ENCODE data around the gene HLA-F.

HLA-F gene

DNA sequence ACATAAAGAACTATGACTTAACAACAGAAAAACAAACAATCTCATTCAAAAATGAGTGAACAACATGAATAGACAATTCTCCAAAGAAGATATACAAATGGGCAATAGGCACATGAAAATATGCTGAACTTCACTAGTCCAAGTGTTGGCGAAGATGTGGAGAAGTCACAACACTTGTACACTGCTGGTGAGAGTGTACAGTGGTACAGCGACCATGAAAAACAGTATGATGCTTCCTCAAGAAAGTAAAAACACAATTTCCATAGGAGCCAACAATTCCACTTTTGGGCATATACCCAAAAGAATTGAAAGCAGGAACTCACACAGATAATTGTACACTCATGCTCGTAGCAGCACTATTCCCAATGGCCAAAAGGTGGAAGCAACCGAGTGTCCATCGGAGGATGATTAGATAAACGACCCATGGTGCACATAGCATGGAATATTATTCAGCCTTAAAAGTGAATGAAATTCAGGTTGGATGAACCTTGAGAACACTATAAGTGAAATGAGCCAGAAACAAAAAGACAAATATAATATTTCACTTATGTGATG lies 6.6 kb downstream of the HLA-F start:
- TF ChIP-seq, protein P1, sequence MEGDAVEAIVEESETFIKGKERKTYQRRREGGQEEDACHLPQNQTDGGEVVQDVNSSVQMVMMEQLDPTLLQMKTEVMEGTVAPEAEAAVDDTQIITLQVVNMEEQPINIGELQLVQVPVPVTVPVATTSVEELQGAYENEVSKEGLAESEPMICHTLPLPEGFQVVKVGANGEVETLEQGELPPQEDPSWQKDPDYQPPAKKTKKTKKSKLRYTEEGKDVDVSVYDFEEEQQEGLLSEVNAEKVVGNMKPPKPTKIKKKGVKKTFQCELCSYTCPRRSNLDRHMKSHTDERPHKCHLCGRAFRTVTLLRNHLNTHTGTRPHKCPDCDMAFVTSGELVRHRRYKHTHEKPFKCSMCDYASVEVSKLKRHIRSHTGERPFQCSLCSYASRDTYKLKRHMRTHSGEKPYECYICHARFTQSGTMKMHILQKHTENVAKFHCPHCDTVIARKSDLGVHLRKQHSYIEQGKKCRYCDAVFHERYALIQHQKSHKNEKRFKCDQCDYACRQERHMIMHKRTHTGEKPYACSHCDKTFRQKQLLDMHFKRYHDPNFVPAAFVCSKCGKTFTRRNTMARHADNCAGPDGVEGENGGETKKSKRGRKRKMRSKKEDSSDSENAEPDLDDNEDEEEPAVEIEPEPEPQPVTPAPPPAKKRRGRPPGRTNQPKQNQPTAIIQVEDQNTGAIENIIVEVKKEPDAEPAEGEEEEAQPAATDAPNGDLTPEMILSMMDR (IDR thresholded peaks at IDR 0.05; ENCODE audit: extremely low read depth, missing control alignments) = no peak
- no peak for DNase-seq (ENCODE audit: low spot score)

DNA sequence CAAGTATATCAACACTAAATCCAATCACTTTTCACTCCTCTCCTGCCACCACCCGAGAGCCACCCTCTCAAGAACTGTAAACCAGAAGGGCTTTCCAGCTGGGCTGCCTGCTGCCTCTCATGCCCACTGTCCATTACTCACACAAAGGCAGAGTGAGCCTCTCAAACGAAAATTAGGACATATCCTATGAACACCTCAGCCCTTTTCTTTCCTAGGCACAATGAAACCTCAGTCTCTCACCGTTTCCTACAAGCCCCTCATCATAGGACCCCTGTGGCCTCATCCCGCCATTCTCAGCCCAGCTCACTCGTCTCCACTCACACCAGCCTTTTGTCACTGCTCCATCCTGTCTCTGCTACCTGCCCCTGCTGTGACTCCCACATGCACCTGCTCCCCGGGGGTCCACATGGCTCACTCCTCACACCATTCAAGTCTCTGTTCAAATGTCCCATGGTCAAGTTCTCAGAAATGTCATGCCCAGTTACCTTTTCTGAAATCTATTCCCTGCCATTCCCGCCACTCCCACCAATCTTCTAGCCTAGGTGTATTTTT lies 7.4 kb downstream of the HLA-F start:
- no peak for DNase-seq (ENCODE audit: low spot score)
- TF ChIP-seq, protein P1 (IDR thresholded peaks at IDR 0.05; ENCODE audit: extremely low read depth, missing control alignments) = no peak

DNA sequence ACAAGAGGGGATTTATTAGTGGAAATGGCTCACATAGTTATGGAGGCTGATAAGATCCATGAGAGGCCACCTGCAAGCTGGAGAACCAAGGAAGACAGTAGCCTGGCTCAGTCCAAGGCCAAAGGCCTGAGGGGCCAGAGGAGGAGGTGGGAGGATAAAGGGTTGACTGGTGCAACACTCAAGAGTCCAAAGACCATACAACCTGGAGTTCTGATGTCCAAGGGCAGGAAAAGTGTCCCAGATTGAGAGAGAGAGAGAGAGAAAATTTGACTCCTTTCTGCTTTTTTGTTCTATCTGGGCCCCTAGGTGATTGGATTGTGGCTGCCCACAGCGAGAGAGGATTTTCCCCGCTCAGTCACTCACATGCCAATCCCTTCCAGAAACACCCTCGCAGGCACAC lies 8.0 kb downstream of the HLA-F start:
- TF ChIP-seq, protein P1 (IDR thresholded peaks at IDR 0.05; ENCODE audit: extremely low read depth, missing control alignments) = no peak
- no peak for DNase-seq (ENCODE audit: low spot score)

DNA sequence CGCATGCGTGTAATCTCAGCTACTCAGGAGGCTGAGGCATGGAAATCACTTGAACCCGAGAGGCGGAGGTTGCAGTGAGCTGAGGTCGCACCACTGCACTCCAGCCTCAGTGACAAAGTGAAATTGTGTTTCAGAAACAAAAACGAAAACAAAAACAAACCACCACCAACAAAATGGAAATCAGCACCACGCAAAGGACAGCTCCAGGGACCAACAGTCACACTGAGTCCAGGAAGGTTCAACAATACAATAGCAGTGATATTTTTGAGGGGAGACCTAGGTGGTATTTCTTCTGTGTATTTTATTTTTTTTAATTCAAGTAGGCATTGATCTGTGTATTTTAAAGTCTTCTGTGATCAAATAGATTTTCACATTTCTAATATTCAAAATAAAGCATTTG lies 9.8 kb downstream of the HLA-F start:
- TF ChIP-seq, protein P1 (IDR thresholded peaks at IDR 0.05; ENCODE audit: extremely low read depth, missing control alignments) = no peak

DNA sequence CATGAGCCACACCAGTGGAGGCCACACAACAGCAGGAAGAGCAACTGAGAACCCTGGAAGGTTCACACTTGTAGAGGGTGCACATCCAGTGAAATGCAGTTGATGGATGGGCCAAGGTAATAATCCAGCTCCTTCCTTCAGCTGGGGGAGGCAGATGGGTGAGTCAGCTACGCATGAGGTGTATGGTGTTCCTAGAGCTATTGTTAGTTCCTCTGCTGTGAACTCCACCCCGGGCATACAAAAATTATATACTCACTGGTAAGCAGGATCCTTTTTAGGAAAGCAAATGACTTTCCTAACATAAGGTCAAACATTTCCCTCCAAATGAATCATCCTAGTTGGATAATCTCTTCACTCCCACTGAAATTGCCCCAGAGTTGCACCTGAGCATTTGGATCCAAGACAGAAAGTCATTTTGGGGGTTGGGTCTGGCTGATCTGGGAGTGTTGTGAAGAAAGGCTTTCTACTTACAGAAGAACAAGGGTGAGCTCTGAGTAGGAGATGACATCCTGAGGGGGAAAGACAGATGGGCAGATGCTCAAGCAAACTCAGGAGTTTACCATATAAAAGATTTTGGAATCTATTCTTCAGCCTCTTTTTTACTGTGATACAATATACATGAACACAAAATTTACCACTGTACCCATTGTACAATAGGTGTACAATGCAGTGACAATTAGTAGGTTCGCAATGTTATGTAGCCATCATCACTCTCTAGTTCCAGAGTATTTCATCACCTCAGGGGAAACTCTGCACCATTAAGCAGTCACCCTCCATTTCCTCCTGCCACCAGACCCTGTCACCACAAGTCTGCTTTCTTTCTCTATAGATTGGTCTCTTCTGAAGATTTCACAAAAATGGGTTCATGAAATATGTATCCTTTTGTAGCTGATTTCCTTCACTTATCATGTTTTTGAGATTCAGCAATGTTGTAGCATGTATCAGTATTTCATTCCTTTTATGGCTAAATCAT lies 11.1 kb downstream of the HLA-F start:
- TF ChIP-seq, protein P1 (IDR thresholded peaks at IDR 0.05; ENCODE audit: extremely low read depth, missing control alignments) = no peak
- no peak for DNase-seq (ENCODE audit: low spot score)

More for the DNA sequence above, 9.8 kb downstream of the HLA-F start:
- DNase-seq (ENCODE audit: low spot score) = no peak

DNA sequence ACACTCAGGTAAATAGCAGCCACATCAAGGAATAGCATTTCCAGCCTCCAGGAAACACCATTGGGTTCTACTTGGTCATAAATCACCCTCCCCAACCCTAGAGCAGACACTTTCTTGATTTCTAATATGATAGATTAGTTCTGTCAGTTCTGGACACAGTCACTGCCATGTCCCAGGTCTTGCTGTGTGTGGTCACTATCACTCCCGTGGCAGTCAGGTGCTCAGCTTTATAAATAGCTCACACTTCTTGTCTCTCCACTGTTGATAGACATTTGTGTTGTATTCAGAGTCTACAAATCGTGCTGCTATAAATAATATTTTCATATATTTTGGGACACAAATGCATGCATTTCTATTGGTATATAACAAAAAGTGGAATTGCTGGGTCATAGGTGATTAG lies 13.3 kb downstream of the HLA-F start:
- TF ChIP-seq, protein P1 (IDR thresholded peaks at IDR 0.05; ENCODE audit: extremely low read depth, missing control alignments) = no peak
- DNase-seq (ENCODE audit: low spot score) = no peak
